Measurements from ENCODE around the gene DDAH2.
"Not testable (repeated sequence)": the region's sequence is repeated elsewhere in the genome, so short reads cannot be mapped to it uniquely, and the experiment has no call there.

The DDAH2 gene

DNA sequence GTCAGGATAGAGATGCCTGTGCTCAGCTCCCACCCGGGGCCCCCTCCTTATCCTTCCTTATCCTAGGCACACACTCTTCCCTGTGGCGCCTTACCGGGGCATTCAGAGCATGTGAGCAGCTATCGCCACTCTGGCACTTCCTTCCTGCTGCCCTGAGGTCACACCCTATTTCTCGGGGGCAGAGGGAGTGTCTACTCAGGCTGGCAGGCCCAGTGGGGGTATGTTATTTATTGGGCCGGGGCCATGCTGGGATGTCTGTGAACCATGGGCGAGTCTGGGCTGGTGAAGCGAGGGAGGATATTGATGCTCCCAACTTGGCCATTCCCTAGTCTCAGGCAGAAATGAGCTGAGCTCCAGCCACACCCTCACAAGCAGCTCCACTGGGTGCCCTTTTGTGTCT is 17.9 kb downstream of the DDAH2 start:
- no peak for DNase-seq

DNA sequence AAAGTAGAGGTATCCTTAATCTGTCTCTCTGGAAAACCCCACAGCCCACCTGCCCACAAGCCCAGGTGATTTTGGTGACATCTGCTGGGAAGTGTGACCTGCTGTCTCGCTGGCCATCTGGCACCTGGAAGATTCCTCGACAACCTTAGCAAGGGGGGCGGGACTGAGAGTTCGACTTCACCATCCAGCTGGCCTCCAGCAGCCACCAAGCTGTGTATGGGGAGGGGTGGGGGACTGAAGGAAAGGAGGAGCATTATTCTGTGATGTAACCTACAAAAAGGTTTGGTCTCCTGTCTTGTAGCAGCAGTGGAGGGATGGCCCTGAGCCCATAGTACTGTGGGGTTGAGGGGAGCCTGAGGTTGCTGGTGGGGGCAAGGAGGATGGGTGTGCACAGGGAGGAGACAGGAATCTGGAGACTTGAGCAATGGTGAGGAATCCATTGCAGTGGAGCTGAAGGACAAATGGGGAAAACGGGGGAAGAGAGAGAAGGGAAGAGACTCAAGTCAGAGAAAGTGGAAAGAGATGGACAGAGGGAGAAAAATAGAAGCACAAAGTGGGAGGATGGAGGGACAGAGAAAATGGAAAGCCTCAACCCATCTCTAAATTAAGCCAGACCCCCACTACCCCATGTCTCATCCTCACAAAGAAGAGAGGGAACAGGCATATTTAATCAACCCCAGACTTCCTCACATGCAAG is 18.4 kb downstream of the DDAH2 start:
- DNase-seq, result no peak

DNA sequence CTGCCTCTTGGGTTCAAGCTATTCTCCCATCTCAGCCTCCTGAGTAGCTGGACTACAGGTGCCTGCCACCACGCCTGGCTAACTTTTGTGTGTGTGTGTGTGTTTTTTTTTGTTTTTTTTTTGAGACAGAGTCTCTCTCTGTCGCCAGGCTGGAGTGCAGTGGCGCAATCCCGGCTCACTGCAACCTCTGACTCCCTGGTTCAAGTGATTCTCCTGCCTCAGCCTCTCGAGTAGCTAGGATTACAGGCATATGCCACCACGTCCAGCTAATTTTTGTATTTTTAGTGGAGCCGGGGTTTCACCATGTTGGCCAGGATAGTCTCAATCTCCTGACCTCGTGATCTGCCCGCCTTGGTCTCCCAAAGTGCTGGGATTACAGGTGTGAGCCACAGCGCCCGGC is 19.9 kb downstream of the DDAH2 start:
- DNase-seq, result not testable (repeated sequence)

DNA sequence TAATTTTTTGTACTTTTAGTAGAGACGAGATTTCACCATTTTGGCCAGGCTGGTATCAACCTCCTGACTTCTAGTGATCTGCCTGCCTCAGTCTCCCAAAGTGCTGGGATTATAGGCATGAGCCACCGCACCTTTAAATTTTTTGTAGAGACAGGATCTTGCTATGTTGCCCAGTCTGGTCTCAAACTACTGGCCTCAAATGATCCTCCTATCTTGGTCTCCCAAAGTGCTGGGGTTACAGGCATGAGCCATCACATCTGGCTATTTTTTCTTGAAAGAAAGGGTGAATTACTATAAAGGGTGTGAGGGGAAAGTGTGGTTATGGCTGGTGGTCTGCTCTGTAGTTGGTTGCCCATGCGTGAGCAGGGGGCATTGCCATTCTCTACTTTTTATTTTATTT is 20.9 kb downstream of the DDAH2 start:
- DNase-seq, result no peak

DNA sequence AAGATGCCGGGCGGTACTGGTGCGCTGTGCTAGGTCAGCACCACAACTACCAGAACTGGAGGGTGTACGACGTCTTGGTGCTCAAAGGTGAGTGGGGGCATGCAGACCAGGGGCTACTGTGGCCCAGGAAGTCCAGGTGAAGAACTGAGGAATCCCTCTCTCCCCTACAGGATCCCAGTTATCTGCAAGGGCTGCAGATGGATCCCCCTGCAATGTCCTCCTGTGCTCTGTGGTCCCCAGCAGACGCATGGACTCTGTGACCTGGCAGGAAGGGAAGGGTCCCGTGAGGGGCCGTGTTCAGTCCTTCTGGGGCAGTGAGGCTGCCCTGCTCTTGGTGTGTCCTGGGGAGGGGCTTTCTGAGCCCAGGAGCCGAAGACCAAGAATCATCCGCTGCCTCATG is 21.4 kb downstream of the DDAH2 start:
- no peak for DNase-seq

DNA sequence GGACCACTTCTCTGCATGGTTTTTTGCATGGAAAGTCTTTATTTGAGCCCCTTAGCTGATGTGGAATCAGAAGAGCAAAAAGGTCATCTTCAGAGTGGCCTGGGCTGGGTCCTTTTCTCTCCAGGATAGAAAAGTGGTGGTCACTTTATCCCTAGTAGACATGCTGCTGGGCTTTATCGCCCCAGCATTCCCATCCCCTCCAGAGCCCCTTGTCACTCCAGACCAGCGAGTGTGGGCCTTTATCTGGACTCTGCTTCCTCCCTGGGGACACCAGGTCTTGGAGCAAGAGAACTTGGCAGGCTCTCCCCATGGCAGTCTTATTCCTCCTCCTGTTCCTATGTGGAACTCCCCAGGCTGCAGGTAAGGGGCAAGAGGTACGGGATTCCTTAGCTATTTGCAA is 22.5 kb downstream of the DDAH2 start, which contains the start of gene LY6G6F:
LY6G6F (plus strand) TSS at position 268 of the 400 bp plus-strand sequence; CDS start at position 309, 41 bp downstream.
- no peak for DNase-seq

DNA sequence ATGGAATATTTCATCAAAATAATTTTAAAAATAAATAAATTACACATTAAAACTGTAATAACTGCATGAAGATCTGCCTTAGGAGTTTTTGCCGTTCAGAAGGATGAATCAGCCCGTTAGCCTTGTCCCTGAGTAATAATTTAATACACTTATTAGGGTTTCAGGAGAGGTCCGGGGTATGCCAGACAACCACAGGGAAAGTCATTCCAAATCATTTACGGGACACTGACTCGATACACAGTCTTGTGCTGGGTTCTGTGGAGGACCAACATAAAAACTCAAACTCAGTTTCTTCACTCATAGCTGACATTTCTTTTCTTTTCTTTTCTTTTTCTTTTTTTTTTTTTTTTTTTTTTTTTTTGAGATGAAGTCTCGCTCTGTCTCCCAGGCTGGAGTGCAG is 23.2 kb downstream of the DDAH2 start:
- no peak for DNase-seq

DNA sequence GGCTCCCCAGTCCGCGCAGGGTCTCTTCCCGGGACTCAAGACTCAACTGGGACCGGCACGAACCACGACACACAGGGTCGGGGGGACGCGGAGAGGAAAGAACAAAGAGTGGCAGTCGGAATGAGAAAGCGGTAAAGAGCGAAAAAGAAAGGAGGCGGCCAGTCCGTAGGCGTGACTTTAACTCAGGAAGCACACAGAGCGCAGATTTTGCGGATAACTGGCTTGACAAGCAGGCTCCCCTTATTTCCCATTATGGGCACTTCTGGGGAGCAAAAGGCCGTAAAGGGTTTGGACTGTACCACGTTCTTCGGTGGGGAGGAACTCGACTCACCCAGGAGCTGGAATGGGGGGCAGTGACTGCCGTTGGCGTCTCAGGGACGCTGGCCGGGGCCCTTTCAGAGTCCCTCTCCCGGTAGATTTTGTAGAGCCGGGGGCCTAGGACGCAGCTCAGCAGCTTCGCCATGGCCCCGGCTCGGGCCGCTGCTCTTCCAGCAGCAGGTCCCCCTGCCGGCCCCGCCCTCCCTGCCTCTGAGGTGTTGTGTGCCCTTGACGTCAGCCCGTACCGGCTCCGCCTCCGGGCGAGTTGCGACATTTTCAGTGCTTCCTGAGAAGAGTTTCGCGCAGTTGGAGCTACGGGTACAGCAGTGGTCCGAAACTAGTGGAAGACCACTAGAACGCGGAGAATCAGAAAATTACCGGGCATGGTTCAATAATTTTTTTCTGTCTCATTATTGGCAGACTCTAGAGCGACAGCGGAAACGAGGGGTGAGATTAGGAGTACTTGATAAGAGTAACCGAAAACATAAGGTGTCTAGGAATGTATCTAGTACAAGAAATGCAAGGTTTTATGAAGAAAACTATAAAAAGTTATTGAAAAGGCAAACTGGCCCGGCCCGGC is 26.0 kb downstream of the DDAH2 start, which contains the start of gene ABHD16A:
ABHD16A (minus strand) TSS at position 506 of the 898 bp plus-strand sequence; CDS start at position 463, 43 bp downstream.
- peak; percentile 98 for DNase-seq

DNA sequence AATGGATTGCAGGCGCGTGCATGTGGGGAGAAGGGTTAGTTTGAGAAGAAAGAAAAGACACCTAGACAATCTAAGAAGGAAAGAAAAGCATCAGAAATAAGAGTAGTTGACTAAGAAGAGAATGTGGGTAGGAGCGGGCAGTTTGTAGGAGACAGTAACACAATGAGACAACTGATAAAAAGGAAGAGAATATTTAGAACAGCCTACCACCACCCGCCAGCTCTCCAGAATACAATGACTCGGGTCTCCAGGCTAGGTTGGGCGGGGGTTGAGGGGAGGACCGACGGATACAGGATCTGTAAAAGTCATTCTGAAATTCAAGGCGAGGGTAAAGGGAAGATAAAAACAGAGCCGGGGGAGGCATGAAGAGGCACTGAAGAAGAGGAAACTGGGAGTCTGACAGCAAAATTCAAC is 26.7 kb downstream of the DDAH2 start:
- DNase-seq, result no peak

DNA sequence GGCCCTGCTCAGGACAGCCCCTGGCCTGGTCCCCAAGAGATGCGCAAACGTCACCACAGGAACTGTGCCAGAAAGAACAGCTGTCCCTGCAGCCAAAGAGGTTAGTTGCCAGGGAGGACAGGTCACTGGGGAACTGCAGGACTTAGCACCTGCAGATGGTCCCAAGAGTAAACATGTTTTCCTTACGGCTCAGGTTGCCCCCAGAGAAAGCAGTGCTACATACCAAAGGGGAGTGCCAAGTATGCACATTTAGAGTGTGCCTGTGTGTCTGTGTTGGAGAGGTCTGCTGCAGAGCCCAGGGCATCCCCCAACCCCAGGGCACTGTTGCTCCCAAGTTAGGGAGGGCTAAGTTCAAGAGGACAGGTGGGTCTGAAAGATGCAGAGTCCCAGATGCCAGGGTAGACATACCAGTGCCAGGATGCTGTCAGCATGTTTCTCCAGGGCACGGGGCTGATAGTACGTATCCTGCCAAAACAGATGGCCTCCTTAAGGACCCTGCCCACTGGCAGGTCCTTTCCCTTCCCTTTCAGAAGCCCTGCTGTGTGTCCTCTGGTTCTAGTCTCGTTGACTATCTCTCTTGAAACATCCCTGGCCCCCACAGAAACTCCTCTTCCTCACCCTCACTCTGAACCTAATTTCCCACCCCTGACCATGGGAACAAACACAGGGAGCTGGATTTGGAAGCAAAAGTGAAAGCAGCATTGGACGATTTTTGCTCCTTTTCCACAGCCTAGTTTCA is 27.3 kb downstream of the DDAH2 start:
- DNase-seq, result no peak

DNA sequence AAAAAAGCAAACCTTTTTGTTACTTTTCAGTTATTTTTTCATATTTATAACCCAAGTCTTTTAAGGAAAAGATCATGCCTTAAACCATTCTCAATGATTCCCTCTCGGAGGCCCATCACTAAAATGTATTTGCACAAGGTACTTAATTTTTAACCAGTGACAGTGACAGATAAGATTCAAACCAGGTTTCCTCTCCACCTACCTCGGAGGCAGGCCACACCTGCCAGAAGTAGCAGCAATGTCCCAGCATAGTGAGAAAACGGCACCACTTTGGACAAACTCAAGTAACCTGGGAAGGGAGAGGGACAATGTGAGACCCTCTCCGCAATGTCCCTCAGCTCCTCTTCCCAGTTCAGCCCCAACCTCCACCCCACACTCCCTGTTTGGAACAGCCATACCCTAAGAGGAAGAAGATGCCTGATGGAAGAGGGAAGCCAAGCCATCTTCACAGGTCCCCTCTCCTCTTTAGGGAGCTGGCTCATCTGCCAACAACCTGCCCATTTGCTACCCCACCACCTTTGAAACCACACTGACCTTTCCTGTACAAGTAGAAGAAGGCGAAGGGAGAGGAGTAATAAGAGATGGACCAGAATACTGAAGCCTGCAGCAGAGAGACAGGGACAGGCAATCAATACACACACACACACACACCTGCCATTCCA is 28.2 kb downstream of the DDAH2 start:
- DNase-seq, result no peak

DNA sequence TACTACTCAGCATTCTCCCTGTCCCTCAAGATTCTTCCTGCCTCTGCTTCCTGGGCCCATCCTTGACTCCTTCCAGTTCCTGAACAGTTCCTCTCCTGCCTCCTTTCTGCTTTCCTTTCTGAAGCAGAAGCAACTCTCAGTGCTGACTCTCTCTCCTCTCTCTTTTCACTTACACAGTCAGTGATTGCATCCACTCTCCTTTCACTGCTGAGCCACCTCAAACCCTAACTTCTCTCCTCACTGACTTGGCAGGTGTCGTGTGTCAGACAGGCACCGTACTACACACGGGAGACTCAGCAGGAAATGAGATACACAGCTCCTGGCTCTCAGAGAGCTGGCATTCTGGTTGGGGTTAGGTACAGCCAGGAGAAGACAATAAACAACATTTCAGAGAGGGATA is 31.5 kb downstream of the DDAH2 start:
- DNase-seq, result no peak

DNA sequence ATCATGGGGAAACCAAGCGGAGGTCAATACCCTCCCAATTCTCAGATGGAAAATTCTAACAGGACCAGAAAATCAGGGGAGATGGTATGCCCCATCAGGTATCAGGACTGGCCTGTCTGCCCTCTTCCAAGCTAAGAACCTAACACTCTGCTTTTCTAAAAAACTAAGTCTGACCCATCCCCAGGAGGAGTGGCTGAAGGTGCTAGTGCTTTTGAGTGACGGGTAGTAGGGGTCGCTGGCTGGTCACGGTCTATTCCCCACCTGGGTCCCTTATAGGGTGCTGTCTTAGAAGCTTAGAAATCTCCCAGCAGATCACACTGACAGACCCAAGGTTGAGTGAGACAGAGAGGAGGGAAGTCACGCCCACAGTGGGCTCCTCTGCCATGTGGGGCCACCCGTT is 35.6 kb downstream of the DDAH2 start:
- no peak for DNase-seq

DNA sequence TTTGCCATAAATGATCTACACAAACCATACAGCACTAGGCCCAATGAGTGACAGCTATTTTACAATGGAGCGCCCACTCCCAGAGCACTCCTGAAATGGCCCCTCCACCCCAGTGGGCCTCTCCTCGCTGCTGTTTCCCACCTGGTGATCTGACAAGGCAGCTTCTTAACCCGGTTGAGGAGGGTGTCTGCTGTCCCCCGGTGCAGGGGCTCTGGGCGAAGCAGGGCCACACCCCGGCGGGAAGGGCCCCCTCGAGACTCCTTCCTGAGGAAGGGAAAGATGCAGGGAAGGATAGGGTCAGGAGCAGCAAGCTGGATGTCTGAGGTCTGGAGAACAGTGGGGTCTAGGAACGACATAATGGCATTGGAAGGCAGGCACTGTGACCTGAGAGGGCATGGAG is 36.2 kb downstream of the DDAH2 start:
- no peak for DNase-seq

DNA sequence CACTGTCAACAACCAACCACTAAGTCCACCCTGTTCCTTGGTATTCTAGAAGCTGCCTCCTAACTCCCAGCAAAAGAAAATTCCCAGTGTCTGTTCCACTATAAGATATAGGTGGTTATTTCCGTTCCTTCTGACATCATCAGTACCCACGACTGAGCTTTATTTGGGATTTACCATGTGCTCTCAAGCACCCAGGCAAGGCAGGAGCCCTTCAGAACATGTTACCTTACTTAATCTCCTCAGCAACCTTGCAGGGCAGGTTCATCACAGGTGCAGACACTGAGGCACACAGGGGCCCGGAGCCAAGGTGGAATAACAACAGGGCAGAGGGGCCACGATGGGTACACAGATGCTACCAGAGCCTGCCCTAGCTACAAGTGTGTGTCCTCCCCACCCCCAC is 36.7 kb downstream of the DDAH2 start:
- no peak for DNase-seq

DNA sequence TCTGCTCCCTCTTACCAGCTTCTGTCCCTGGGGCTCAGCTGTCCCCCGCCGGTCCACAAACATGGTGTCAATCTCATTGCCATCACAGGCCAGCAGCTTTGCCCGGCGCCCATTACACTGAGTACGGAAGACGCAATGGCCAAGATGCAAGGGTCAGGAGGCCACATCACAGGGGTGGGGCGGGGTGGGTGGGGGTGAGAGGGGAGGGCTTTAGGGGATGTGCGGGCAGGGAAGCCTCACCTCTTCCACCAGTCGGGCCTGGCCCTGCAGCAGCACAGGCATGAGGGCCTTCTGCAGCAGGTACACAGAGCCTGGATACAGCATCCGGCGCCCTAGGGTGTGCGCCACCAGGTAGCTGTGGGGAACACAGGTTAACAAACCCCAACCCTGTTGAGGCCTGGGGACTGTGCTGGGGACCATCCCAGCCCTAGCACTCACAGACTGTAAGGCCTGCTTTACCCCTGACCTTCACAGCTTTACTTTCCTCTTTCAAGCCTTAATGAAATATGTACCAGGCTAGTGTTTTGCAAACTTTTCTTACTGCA is 37.5 kb downstream of the DDAH2 start:
- DNase-seq, result no peak

DNA sequence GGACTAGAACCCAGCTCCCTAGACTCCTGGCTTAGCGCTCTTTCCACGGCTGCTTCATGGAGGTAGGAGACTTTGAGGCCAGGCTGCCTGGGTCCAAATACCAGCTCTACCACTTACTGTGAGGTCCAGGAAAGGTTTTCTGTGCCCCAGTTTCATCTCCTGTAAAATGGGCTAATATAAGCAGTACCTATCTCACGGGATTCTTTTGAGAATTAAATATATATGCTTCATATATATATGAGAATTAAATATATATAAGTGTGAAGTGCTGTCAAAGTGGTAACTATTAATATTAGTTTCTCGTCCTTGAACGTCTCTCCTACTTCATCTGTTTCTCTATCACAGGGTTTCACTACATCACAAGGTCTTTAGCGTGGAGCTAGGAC is 38.0 kb downstream of the DDAH2 start:
- DNase-seq, result no peak

DNA sequence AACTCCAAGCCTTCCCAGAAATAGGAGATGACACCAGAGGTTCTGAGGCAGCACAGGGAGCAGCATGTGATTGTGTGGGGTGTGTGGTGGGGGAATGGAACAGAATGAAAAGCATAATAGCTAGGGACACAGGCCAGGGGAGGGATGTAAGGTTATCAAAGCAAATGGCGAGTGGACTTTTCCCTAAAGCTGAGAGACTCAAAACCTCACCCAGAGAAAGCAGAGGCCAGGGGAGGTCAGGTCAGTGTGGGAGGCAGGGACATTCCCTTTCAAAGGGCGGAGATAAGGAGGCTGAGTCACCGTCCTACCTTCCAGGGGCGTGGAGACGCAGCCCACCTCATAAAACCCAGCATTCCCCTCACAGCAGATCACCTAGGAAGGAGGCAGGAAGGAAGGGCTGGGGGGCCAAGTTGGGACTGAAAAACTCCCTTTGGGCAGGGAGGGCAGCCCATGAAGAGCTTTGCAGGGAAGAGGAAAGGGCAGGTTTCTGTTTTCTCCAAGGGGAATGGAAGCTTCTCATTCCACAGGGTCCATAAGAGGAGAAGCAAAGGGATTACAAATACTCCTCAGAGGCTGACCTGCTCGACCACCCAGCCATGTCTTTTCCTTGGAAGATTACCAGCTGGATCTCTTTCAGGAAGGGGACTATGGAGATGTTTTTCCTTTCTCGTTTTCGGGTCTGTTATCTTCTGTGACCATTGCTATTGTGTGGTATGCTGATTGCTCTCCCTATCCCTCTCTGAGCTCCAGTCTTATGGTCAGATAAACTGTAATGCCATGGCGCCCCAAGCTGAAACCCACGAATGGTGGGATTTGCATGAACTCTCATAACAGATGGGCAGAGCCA is 38.6 kb downstream of the DDAH2 start:
- DNase-seq, result no peak

DNA sequence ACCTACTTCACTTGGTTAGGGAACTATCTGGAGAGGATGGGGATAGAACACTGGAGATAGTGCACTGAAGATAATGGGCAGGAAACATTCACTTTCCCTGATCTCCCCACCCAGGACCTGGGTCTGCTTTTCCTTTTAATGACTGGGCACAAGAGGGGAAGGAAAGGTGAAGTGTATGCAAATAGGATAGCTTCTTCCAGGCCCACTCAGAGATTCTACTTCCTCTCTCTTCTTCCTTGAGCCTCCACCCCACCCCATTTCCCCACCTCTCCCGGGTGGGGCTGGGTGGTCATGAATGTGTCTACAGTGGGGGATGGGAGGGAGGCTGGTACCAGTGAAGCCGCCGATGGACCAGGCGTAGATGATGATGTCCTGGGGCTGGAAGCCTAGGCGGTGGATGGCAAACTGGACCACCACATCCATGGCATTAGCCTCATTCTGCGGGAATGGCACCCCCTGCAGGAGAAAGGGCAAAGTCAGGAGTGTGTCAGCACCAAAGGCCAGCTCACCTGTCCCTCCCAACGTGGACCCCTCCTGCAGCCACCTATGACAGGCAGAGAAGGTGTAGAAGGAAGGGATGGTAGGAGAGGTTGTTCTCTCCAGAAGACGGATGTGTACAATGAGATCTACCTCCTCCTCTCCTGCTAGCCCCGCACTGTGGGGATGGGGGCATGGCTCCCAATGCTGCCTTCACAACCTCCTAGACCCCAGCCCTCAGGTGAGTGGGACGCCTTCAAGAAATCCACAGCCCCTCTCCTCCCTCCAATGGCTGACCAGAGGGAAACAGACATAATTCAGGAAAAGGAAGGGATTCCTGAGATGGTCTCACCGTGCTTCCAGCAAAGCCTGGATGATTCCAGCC is 39.6 kb downstream of the DDAH2 start:
- DNase-seq, result no peak

DNA sequence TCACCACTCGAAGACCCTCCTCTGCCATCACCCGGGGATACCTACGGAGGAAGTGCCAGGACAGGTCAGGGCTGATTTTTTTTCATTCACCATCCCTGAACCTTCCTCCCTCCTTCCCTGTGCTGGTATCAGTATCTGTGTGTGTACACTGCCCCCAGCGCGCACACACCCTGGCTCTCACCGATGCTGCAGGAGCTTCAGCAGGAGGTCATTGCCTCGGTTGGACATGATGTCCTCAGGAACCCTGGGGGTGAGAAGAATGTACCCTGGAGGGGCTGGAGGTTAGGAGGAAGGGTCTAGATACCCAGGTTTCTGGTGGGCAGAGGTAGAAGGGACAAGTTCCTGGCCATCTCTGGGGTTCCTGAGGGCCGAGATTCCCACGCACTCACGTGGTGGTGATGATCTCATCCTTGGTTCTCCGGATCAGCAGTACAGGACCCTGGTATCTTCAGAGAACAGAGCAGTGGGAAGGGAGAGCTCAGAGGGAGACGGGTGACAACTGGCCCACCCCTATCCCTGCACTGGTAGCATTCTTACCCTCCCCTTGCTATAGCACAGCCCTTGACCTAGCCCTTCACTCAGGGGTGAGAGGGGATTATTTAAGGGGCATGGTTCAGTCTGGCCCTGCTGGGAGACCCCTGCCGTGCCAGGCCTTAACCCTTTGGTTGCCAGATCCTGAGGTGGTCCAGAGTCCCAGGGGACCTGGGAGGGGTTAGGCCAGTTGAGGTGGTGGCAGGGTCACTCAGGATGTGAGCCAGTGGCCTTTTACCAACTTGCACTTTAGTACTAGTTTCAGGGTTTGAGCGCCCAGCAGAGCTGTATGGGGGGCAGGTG is 41.0 kb downstream of the DDAH2 start:
- DNase-seq, result no peak
